Astrocyte of the spinal cord (primary cell): ENCODE measurements around the gene RBBP5.

Experiments used
- DNase-seq: peaks from one replicate; pipeline ENCODE4 v3.0.0; 2011; ENCODE audit warnings: low read depth, low spot score
- H3K4me3 ChIP-seq: 2 replicates; pipeline ENCODE4 v1.5.1; 2011; ENCODE audit warnings: low read depth, mild to moderate bottlenecking, low read length, moderate library complexity
- CTCF ChIP-seq: IDR thresholded peaks from 2 replicates; pipeline ENCODE4 v1.5.1; 2012; ENCODE audit warnings: low read depth, mild to moderate bottlenecking, low read length, inconsistent platforms
- in situ Hi-C: cut with HindIII; loops from 2 replicates; pipeline ENCODE4 v1.10.0; 2017; ENCODE audit warnings: low sequenced_read_pairs

RBBP5 gene

GRCh38 chr1:205072881-205073280 is 48.9 kb downstream of the RBBP5 start:
- in situ Hi-C loops: no loop called here
- no peak for TF ChIP-seq CTCF

GRCh38 chr1:205072286-205072685 is 49.5 kb downstream of the RBBP5 start:
- in situ Hi-C loops: no loop called here
- no peak overlapping the region for H3K4me3 ChIP-seq
- no peak for TF ChIP-seq CTCF
- no peak for DNase-seq

More at GRCh38 chr1:205072881-205073280, 48.9 kb downstream of the RBBP5 start:
- no peak overlapping the region for H3K4me3 ChIP-seq
- no peak for DNase-seq

- DNase-seq: no peak
- TF ChIP-seq CTCF: no peak
- in situ Hi-C loops: no loop called here
- no peak overlapping the region for H3K4me3 ChIP-seq
Observed at GRCh38 chr1:205071801-205072200, 50.0 kb downstream of the RBBP5 start.

GRCh38 chr1:205071028-205071409 is 50.8 kb downstream of the RBBP5 start:
- no peak overlapping the region for H3K4me3 ChIP-seq
- in situ Hi-C loops: no loop called here
- no peak for TF ChIP-seq CTCF
- DNase-seq: no peak

- H3K4me3 ChIP-seq: no peak overlapping the region
- in situ Hi-C loops: no loop called here
- DNase-seq: no peak
- no peak for TF ChIP-seq CTCF
Observed at GRCh38 chr1:205069371-205070125, 52.2 kb downstream of the RBBP5 start.

- in situ Hi-C loops: no loop called here
- no peak for TF ChIP-seq CTCF
- no peak for DNase-seq
- H3K4me3 ChIP-seq: no peak overlapping the region
Observed at GRCh38 chr1:205068457-205069040, 53.2 kb downstream of the RBBP5 start.
